GM12878 (cell line): ENCODE results near the gene PCDHGA6. TPM values are rescaled to one million over a fixed set of nuclear protein-coding genes. Genes with fewer than 3 reads are reported as not detected.

ENCODE experiments used
- ATAC-seq: fragments of 200-7000 bp; cut with Tn5 transposase; 3 replicates; pipeline ENCODE4 v1.9.1; 2020; ENCODE audit warnings: mild to moderate bottlenecking, moderate library complexity
- BruUV-seq: library from RNA; stranded (reverse); fragments of 400-500 nt; replicated peaks from 2 replicates; lab custom pipeline; 2021; lab: Mats Ljungman, UMichigan
- CTCF ChIA-PET: fragments of 300-600 bp; sonication (Branson Sonifier 250); formaldehyde crosslinking; extraction: SDS; loops from one replicate; lab custom pipeline; 2021; ENCODE audit warnings: inconsistent platforms; lab: Yijun Ruan, JAX
- POLR2A ChIA-PET: fragments of 350-600 bp; formaldehyde crosslinking; extraction: SDS; loops from one replicate; lab custom pipeline; 2021; ENCODE audit warnings: inconsistent platforms; lab: Charles Lee
- RAD21 ChIA-PET: fragments of 300-600 bp; sonication (Branson Sonifier 250); formaldehyde crosslinking; loops from one replicate; lab custom pipeline; 2023; ENCODE audit warnings: antibody characterized with exemption; ENCODE audit not compliant: unreplicated experiment; lab: Charles Lee
- SMC1A ChIA-PET: fragments of 300-600 bp; sonication (Branson Sonifier 250); formaldehyde crosslinking; loops from one replicate; lab custom pipeline; 2023; ENCODE audit not compliant: unreplicated experiment, uncharacterized antibody; lab: Charles Lee
- DNase-seq: peaks from one replicate; pipeline ENCODE4 v3.0.0-alpha.2; 2011; ENCODE audit warnings: low read depth, low spot score
- FAIRE-seq: peaks from 3 replicates; lab custom pipeline; 2011; peaks lifted over from hg19 to GRCh38; lab: Jason Lieb, UNC
- H2AFZ ChIP-seq: 2 replicates; pipeline ENCODE4 v1.6.0; 2011; ENCODE audit warnings: low read depth, low read length, control low read depth; ENCODE audit not compliant: control insufficient read depth
- H3K27ac ChIP-seq: 2 replicates; pipeline ENCODE4 v1.5.1; 2011; ENCODE audit warnings: control low read depth; ENCODE audit not compliant: control insufficient read depth, insufficient read depth
- H3K27me3 ChIP-seq, 2 experiments: replicated peaks in 1 of 2; 2 replicates each; pipeline versions ENCODE4 v1.6.0 to v1.6.1; 2011; ENCODE audit warnings: low read length in 1 of 2; ENCODE audit not compliant: control insufficient read depth in 2 of 2, insufficient read depth in 2 of 2
- H3K36me3 ChIP-seq, 2 experiments: 2 replicates each; pipeline ENCODE4 v1.5.1; 2011; ENCODE audit warnings: low read length in 1 of 2; ENCODE audit not compliant: control insufficient read depth in 2 of 2, insufficient read depth in 2 of 2
- H3K4me1 ChIP-seq: 2 replicates; pipeline ENCODE4 v1.6.1; 2011; ENCODE audit warnings: mild to moderate bottlenecking, low read length, moderate library complexity, mixed read lengths; ENCODE audit not compliant: control insufficient read depth, insufficient read depth
- H3K4me2 ChIP-seq: 2 replicates; pipeline ENCODE4 v1.6.0; 2011; ENCODE audit warnings: control low read depth; ENCODE audit not compliant: control insufficient read depth, insufficient read depth
- H3K4me3 ChIP-seq: fragments of 200-600 bp; sonication (generic); 2 replicates; pipeline ENCODE4 v1.5.1; 2016
- H3K79me2 ChIP-seq: 2 replicates; pipeline ENCODE4 v1.6.0; 2011; ENCODE audit warnings: low read length; ENCODE audit not compliant: control insufficient read depth, insufficient read depth
- H3K9ac ChIP-seq: 2 replicates; pipeline ENCODE4 v1.8.0; 2011; ENCODE audit warnings: low read length, control low read depth, mixed read lengths; ENCODE audit not compliant: control insufficient read depth, insufficient read depth
- H3K9me3 ChIP-seq: replicated peaks from 3 replicates; pipeline ENCODE4 v1.5.1; 2011; ENCODE audit warnings: mild to moderate bottlenecking, low read length; ENCODE audit not compliant: control insufficient read depth, insufficient read depth
- H4K20me1 ChIP-seq: 2 replicates; pipeline ENCODE4 v1.6.0; 2011; ENCODE audit not compliant: control insufficient read depth, insufficient read depth
- BHLHE40 ChIP-seq, 2 experiments: fragments of 450-650 bp in 1 of 2; IDR thresholded peaks; 2 replicates each; pipeline ENCODE4 v1.6.1; 2011 to 2017; ENCODE audit warnings: low read depth in 2 of 2, borderline replicate concordance in 1 of 2, improper control_type of control experiment in 1 of 2, low read length in 1 of 2, mild to moderate bottlenecking in 1 of 2
- NKRF ChIP-seq: fragments of 450-650 bp; conservative IDR thresholded peaks from 2 replicates; pipeline ENCODE4 v1.6.1; 2017; ENCODE audit warnings: mild to moderate bottlenecking, moderate library complexity
- RAD51 ChIP-seq: fragments of 450-650 bp; IDR thresholded peaks from 2 replicates; pipeline ENCODE4 v1.6.1; 2016; ENCODE audit warnings: moderate library complexity, mild to moderate bottlenecking, inconsistent platforms
- RBBP5 ChIP-seq: fragments of 200-600 bp; sonication (generic); conservative IDR thresholded peaks from 2 replicates; pipeline ENCODE4 v1.6.1; 2016
- SMAD5 ChIP-seq: IDR thresholded peaks from 2 replicates; pipeline ENCODE4 v1.6.1; 2016; ENCODE audit warnings: antibody characterized with exemption, low read depth
- ZNF687 ChIP-seq: fragments of 450-650 bp; IDR thresholded peaks from 2 replicates; pipeline ENCODE4 v1.6.1; 2017; ENCODE audit warnings: mild to moderate bottlenecking, moderate library complexity
- WGBS: methylation state at CpG from one replicate; pipeline ENCODE4 v1.1.6; 2016; ENCODE audit warnings: low lambda C conversion rate; ENCODE audit not compliant: insufficient replicate concordance, insufficient coverage; ENCODE audit errors: missing lambda C conversion rate; 5-methylcytosine and 5-hydroxymethylcytosine counted together
- in situ Hi-C: fragments of 300-500 bp; cut with MboI; formaldehyde crosslinking; loops from 9 replicates; pipeline ENCODE4 v1.14.3; 2018; ENCODE audit warnings: mixed read lengths
- intact Hi-C: fragments of 100-400 bp; cut with micrococcal nuclease; formaldehyde crosslinking; loops from one replicate; pipeline ENCODE4 v1.14.2; 2022; ENCODE audit not compliant: unreplicated experiment
- polyA plus RNA-seq, 11 experiments: library from polyadenylated mRNA; depleted of rRNA in 4 of 11; unstranded in 6 of 11; stranded (reverse) in 5 of 11; fragments of >200 nt; fragmentation: Nextera tagmentation in 4 of 11; fragmentation: Illumina TruSeq in 1 of 11; extraction: Ambion mirVana in 4 of 11; extraction: Trizol in 1 of 11; gene quantifications; 1 replicate in 1 of 11; 2 replicates in 10 of 11; pipeline versions ENCODE4 v1.2.1 to v1.2.3, GENCODE V29; 2011 to 2016; ENCODE audit warnings: inconsistent platforms in 2 of 11, missing spikeins in 2 of 11, low read depth in 1 of 11
- total RNA-seq, 4 experiments: library from RNA; depleted of rRNA in 3 of 4; stranded (reverse); fragments of >200 nt in 3 of 4; fragmentation: Illumina TruSeq in 1 of 4; extraction: Trizol in 1 of 4; gene quantifications; 2 replicates each; pipeline versions ENCODE4 v1.2.1 to v1.2.3, GENCODE V29; 2013 to 2021

The PCDHGA6 gene
- total and polyA plus RNA-seq, 10 of the 15 experiments (the other 5 are each of a cell fraction or from before 2014, with no cell fraction given): 0.04 to 0.60 (median 0.15) TPM; not detected in 3

- TF ChIP-seq ZNF687: no peak
Measured at GRCh38 chr5:141355641-141356040, 18.1 kb upstream of the PCDHGA6 start (continued).

GRCh38 chr5:141356133-141356532 lies 17.6 kb upstream of the PCDHGA6 start:
- H3K9ac ChIP-seq: no peak overlapping the region
- CTCF ChIA-PET: interaction anchor here (1.1 to 1.5 kb wide), 3 partner anchors 14 to 211 kb away, joined by 3 to 6 read pairs (median 5); partner anchors contain the start of gene PCDHGB3
- FAIRE-seq (no peak), ATAC-seq (no peak), DNase-seq (no peak)
- peaks cover 4% of the 10 kb centered on the region; the same call in 2 of the 3 replicates for H3K9me3 ChIP-seq
- no TSS peak for BruUV-seq
- POLR2A ChIA-PET: no interaction called here
- H4K20me1 ChIP-seq: no peaks in the 10 kb centered on the region
- H3K79me2 ChIP-seq: no peaks in the 10 kb centered on the region
- no peaks in the 10 kb centered on the region for H3K4me1 ChIP-seq
- in situ Hi-C loops (no loop called here), intact Hi-C loops (no loop called here)
- no peak overlapping the region for H3K4me2 ChIP-seq
- no peak overlapping the region for H3K4me3 ChIP-seq
- 72% methylated on average over 5 of the region's 5 CpGs for WGBS
- no peaks in the 10 kb centered on the region for H3K36me3 ChIP-seq
- TF ChIP-seq RBBP5 (no peak), BHLHE40 (IDR thresholded peaks at IDR 0.05; ENCODE audit: borderline replicate concordance in 1 of 2, low read depth in 2 of 2, low read length in 1 of 2) (no peak), NKRF (no peak), ZNF687 (no peak), RAD51 (no peak), SMAD5 (no peak)
- no peak overlapping the region for H3K27ac ChIP-seq
- no peaks in the 10 kb centered on the region for H3K27me3 ChIP-seq
- H2AFZ ChIP-seq: no peak overlapping the region
- RAD21 ChIA-PET: no interaction called here
- SMC1A ChIA-PET: interaction anchor here (0.6 kb wide), 1 partner anchor 269 kb away, joined by 3 read pairs; no protein-coding TSS in a partner anchor
